ENCODE results near the gene ARID1A.
A peak's percentile ranks its signal among the peaks of the same experiment; 100 is the strongest.

ARID1A gene

DNA sequence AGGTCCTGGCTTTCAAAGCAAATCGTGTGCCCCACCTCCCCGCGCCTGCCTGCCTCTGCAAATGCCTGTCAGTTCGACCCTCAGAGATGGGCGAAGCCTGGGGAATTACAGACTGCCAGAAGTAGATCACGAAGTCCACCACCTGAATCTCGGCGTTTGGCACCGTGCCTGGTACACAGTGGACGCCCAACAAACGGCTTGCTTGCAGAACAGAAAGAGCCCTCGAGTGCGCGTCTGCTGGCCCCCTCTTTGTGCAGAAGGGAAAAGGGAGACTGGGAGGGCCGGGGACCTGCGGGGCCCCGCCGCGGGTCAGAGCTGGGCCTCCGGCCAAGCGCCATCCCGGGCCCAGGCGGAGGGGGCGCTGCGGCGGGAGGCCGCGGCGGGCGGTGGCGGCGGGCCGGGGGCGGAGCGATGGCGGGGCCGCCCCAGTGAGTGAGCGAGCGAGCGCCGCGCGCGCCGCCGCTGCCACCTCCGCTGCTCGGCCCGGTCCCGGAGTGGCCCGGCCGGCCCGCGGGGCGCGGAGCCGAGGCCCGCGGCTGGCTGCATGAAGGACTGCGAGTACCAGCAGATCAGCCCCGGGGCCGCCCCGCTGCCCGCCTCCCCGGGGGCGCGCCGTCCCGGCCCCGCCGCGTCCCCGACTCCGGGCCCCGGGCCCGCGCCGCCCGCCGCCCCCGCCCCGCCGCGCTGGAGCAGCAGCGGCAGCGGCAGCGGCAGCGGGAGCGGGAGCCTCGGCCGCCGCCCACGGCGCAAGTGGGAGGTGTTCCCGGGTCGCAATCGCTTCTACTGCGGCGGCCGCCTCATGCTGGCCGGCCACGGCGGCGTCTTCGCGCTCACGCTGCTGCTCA, 130.7 kb downstream of the ARID1A start, which contains the start of gene ZDHHC18:
TSS of gene ZDHHC18 (plus strand) at position 428 of the 845 bp plus-strand sequence. CDS start at position 545, 117 bp downstream.
- Histone ChIP-seq H3K4me3 (ENCODE audit: control insufficient read depth in 1 of 7, extremely low read depth in 1 of 7, insufficient read depth in 4 of 7, low read depth in 2 of 7, low read length in 6 of 7) (peak within 1 kb of the TSS; percentile 57 to 80 (median 72)), H3K9me3 (ENCODE audit: control extremely low read depth in 1 of 5, control insufficient read depth in 4 of 5, insufficient read depth in 2 of 5, low read depth in 1 of 5, low read length in 4 of 5) (no peaks in the 10 kb centered on the region), H3K4me1 (ENCODE audit: control extremely low read depth in 1 of 4, control insufficient read depth in 4 of 4, insufficient read depth in 4 of 4, low read length in 3 of 4) (peaks cover 4 to 39% (median 31%) of the 10 kb centered on the region in 4 experiments), H3K36me3 (ENCODE audit: control insufficient read depth in 4 of 4, insufficient read depth in 4 of 4, low read length in 3 of 4) (peaks cover 0 to 4% (median 1%) of the 10 kb centered on the region in 4 experiments), H3K27ac (ENCODE audit: insufficient read depth in 1 of 2, low read depth in 1 of 2, low read length in 2 of 2, poor library complexity in 1 of 2, severe bottlenecking in 2 of 2) (peak within 1 kb of the TSS in 1 of 2 experiments; percentile 58), H3K27me3 (replicated peaks in 2 of 5; ENCODE audit: control insufficient read depth in 4 of 5, insufficient read depth in 5 of 5, low read length in 4 of 5) (no peaks in the 10 kb centered on the region)
- DNase-seq, result peak; percentile 48 to 72 (median 67)
- ChIA-PET CTCF (interaction anchor here (1.0 kb wide), 1 partner anchor 15 kb away, joined by 4 read pairs; no protein-coding TSS in a partner anchor), POLR2A (no interaction called here)
- WGBS (ENCODE audit: insufficient coverage), result under 1% methylated on average over 83 of the region's 107 CpGs

DNA sequence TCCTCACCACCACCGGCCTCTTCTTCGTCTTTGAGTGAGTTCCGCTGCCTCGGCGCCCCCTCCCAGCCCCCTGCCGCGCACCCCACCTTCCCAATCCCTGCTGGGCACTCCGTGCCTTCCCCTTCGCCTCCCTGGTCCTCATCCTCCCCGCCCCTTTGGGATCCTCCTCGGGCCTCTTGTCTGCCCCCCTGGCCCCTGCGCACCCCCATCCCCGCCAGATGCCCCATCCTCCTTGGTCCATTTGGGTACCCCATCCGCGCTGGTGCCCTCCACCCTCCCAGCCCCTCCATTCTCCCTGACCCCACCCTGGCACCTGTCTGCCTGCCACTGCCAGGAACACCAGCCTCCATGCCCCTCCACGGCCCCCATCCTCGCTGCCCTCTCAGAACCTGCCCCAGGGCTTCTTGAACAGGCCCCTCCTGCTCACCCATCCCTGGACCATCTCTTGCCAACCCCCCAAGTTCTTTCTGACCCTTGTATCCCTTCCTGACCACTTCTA, 131.3 kb downstream of the ARID1A start:
- Histone ChIP-seq H3K27me3 (replicated peaks in 2 of 5; ENCODE audit: control insufficient read depth in 4 of 5, insufficient read depth in 5 of 5, low read length in 4 of 5) (no peaks in the 10 kb centered on the region), H3K27ac (ENCODE audit: insufficient read depth in 1 of 2, low read depth in 1 of 2, low read length in 2 of 2, poor library complexity in 1 of 2, severe bottlenecking in 2 of 2) (no peak overlapping the region), H3K4me1 (ENCODE audit: control extremely low read depth in 1 of 4, control insufficient read depth in 4 of 4, insufficient read depth in 4 of 4, low read length in 3 of 4) (peaks cover 4 to 45% (median 34%) of the 10 kb centered on the region in 4 experiments), H3K36me3 (ENCODE audit: control insufficient read depth in 4 of 4, insufficient read depth in 4 of 4, low read length in 3 of 4) (peaks cover 0 to 10% (median 5%) of the 10 kb centered on the region in 4 experiments), H3K4me3 (ENCODE audit: control insufficient read depth in 1 of 7, extremely low read depth in 1 of 7, insufficient read depth in 4 of 7, low read depth in 2 of 7, low read length in 6 of 7) (peak overlapping the region; percentile 57 to 80 (median 70)), H3K9me3 (ENCODE audit: control extremely low read depth in 1 of 5, control insufficient read depth in 4 of 5, insufficient read depth in 2 of 5, low read depth in 1 of 5, low read length in 4 of 5) (no peaks in the 10 kb centered on the region)
- WGBS (ENCODE audit: insufficient coverage), result 0% methylated on average over 5 of the region's 17 CpGs
- DNase-seq, result no peak
- ChIA-PET CTCF (interaction anchor here (9.5 kb wide), 1 partner anchor 17 kb away, joined by 90 read pairs; no protein-coding TSS in a partner anchor), POLR2A (no interaction called here)

DNA sequence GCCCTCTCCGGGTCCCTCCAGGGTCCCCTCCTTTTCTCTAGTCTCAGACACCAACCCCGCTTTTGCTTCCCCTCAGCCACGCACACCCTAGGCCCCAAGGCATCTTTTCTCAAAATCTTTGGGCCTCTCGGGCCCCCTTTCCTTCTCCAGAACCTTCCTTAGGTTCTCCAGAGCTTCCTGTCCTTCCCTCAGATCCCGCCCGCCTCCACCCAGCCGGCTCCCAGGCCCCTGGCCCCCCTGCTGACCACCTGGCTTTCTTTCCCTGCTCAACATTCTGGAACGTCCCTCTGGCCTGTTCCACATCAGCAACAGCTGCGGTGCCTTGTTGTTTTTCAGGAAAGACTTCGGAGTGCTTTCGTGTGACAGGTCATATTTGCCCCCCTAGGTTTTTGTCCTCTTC, 131.8 kb downstream of the ARID1A start:
- POLR2A ChIA-PET, result no interaction called here

DNA sequence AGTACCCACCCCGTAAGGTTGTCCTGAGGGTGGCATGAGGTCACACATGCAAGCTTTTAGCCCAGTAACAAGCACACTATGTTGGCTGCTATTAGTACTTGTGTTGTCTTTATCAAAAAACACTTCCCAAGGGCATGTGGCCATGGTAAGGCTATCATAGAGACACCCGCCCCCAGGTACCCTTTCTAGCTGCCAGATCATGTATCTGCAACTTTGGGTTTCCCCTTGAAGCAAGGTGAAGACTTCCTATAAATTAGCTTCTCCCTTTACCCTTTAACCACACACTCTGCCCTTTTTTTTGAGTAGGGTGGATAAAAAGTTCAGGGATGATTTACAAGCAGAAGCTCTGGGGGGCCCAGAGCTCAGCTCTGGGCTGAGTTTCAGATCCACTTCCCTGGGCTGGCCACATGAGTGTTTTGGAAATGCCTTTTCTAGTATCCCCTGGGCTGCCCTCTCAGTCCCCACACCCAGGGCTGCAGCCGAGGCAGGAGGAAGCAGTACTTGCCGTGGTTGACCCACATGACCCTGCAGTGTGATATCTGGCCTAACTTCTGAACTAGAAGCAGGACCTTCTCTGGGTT, 132.7 kb downstream of the ARID1A start:
- POLR2A ChIA-PET, result no interaction called here
- Histone ChIP-seq H3K27ac (ENCODE audit: insufficient read depth in 1 of 2, low read depth in 1 of 2, low read length in 2 of 2, poor library complexity in 1 of 2, severe bottlenecking in 2 of 2) (no peak overlapping the region), H3K27me3 (replicated peaks in 2 of 5; ENCODE audit: control insufficient read depth in 4 of 5, insufficient read depth in 5 of 5, low read length in 4 of 5) (no peaks in the 10 kb centered on the region), H3K4me3 (ENCODE audit: control insufficient read depth in 1 of 7, extremely low read depth in 1 of 7, insufficient read depth in 4 of 7, low read depth in 2 of 7, low read length in 6 of 7) (peak overlapping the region in 4 of 7 experiments; percentile 7 to 44 (median 17)), H3K4me1 (ENCODE audit: control extremely low read depth in 1 of 4, control insufficient read depth in 4 of 4, insufficient read depth in 4 of 4, low read length in 3 of 4) (peaks cover 8 to 58% (median 44%) of the 10 kb centered on the region in 4 experiments), H3K36me3 (ENCODE audit: control insufficient read depth in 4 of 4, insufficient read depth in 4 of 4, low read length in 3 of 4) (peaks cover 0 to 21% (median 8%) of the 10 kb centered on the region in 4 experiments), H3K9me3 (ENCODE audit: control extremely low read depth in 1 of 5, control insufficient read depth in 4 of 5, insufficient read depth in 2 of 5, low read depth in 1 of 5, low read length in 4 of 5) (no peaks in the 10 kb centered on the region)
- 20% methylated on average over 3 of the region's 4 CpGs for WGBS (ENCODE audit: insufficient coverage)
- DNase-seq, result peak in 2 of 3 donors; percentile 55 to 76
- CTCF ChIA-PET, result interaction anchor here (0.9 to 9.5 kb wide), 3 partner anchors 18 to 40 kb away, joined by 3 to 90 read pairs (median 4); no protein-coding TSS in a partner anchor

More for the DNA sequence above, 131.8 kb downstream of the ARID1A start:
- 71% methylated on average over 10 of the region's 11 CpGs for WGBS (ENCODE audit: insufficient coverage)
- H3K4me3 ChIP-seq (ENCODE audit: control insufficient read depth in 1 of 7, extremely low read depth in 1 of 7, insufficient read depth in 4 of 7, low read depth in 2 of 7, low read length in 6 of 7), result peak overlapping the region in 6 of 7 experiments; percentile 58 to 80 (median 71)
- CTCF ChIA-PET, result interaction anchor here (9.5 kb wide), 1 partner anchor 17 kb away, joined by 90 read pairs; no protein-coding TSS in a partner anchor
- no peaks in the 10 kb centered on the region for H3K27me3 ChIP-seq (replicated peaks in 2 of 5; ENCODE audit: control insufficient read depth in 4 of 5, insufficient read depth in 5 of 5, low read length in 4 of 5)
- no peaks in the 10 kb centered on the region for H3K9me3 ChIP-seq (ENCODE audit: control extremely low read depth in 1 of 5, control insufficient read depth in 4 of 5, insufficient read depth in 2 of 5, low read depth in 1 of 5, low read length in 4 of 5)
- no peak for DNase-seq
- peaks cover 0 to 15% (median 7%) of the 10 kb centered on the region in 4 experiments for H3K36me3 ChIP-seq (ENCODE audit: control insufficient read depth in 4 of 4, insufficient read depth in 4 of 4, low read length in 3 of 4)
- H3K4me1 ChIP-seq (ENCODE audit: control extremely low read depth in 1 of 4, control insufficient read depth in 4 of 4, insufficient read depth in 4 of 4, low read length in 3 of 4), result peaks cover 5 to 50% (median 36%) of the 10 kb centered on the region in 4 experiments
- no peak overlapping the region for H3K27ac ChIP-seq (ENCODE audit: insufficient read depth in 1 of 2, low read depth in 1 of 2, low read length in 2 of 2, poor library complexity in 1 of 2, severe bottlenecking in 2 of 2)

DNA sequence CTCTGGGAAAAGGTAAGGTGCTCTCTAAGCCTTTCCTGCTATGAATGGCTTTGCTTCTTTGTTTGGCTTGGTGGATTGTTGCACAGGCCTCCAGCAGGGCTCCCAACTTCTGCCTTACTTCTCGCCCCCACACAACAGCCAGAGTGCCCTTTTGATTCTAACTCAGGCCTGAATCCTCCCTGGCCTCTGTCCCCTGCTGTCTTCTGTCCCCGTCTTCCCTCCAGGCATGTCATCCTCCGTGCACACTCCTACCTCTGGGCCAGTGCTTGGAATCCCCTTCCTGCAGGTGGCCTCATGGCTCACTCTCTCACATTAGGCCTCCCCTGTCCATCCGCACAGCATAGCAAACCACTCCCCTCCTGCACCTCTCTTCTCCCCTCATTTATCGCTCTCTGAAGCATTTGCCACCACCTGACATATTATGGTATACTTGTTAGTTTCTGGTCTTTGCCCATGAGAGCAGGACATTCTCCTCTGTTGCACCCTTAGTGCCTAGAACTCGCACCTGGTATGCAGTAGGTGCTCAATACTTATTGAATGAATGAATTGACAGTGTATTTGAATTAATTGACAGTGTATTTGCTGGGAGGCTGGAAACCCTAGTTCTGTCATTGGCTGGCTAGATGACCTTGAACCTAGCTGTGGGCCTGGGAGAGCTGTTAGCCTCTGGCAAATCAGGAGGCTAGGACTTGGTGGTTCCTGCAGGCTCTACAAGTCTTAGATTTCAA, 133.5 kb downstream of the ARID1A start:
- POLR2A ChIA-PET, result no interaction called here
- WGBS (ENCODE audit: insufficient coverage), result 96% methylated on average over 4 of the region's 6 CpGs
- peaks cover 13 to 67% (median 52%) of the 10 kb centered on the region in 4 experiments for H3K4me1 ChIP-seq (ENCODE audit: control extremely low read depth in 1 of 4, control insufficient read depth in 4 of 4, insufficient read depth in 4 of 4, low read length in 3 of 4)
- CTCF ChIA-PET, result interaction anchor here (1.1 to 9.5 kb wide), 5 partner anchors 8 to 41 kb away, joined by 3 to 90 read pairs (median 8); no protein-coding TSS in a partner anchor
- peaks cover 0 to 28% (median 10%) of the 10 kb centered on the region in 4 experiments for H3K36me3 ChIP-seq (ENCODE audit: control insufficient read depth in 4 of 4, insufficient read depth in 4 of 4, low read length in 3 of 4)
- no peaks in the 10 kb centered on the region for H3K27me3 ChIP-seq (replicated peaks in 2 of 5; ENCODE audit: control insufficient read depth in 4 of 5, insufficient read depth in 5 of 5, low read length in 4 of 5)
- no peak for DNase-seq
- no peak overlapping the region for H3K27ac ChIP-seq (ENCODE audit: insufficient read depth in 1 of 2, low read depth in 1 of 2, low read length in 2 of 2, poor library complexity in 1 of 2, severe bottlenecking in 2 of 2)
- H3K4me3 ChIP-seq (ENCODE audit: control insufficient read depth in 1 of 7, extremely low read depth in 1 of 7, insufficient read depth in 4 of 7, low read depth in 2 of 7, low read length in 6 of 7), result peak overlapping the region in 3 of 7 experiments; percentile 7 to 44 (median 20)
- H3K9me3 ChIP-seq (ENCODE audit: control extremely low read depth in 1 of 5, control insufficient read depth in 4 of 5, insufficient read depth in 2 of 5, low read depth in 1 of 5, low read length in 4 of 5), result no peaks in the 10 kb centered on the region

DNA sequence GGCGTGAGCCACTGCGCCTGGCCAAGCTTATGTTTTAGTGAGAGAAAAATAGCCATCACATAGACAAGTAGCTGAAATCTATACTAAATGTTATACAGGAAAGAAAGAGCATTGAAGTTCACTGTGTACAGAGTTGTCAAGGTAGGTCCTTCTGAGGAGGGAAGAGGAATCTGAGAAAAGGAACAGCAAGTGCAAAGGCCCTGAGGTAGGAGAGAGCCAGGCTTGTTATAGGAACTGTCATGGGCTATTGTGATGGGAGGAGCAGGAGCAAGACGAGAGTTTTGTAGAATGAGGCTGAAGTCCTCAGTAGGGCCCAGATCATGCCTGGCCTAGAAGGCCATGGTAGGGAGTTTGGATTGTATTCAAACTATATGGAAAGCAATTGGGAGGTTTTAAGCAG, 135.2 kb downstream of the ARID1A start:
- Histone ChIP-seq H3K4me1 (ENCODE audit: control extremely low read depth in 1 of 4, control insufficient read depth in 4 of 4, insufficient read depth in 4 of 4, low read length in 3 of 4) (peaks cover 13 to 68% (median 50%) of the 10 kb centered on the region in 4 experiments), H3K27ac (ENCODE audit: insufficient read depth in 1 of 2, low read depth in 1 of 2, low read length in 2 of 2, poor library complexity in 1 of 2, severe bottlenecking in 2 of 2) (no peak overlapping the region), H3K27me3 (replicated peaks in 2 of 5; ENCODE audit: control insufficient read depth in 4 of 5, insufficient read depth in 5 of 5, low read length in 4 of 5) (no peaks in the 10 kb centered on the region), H3K4me3 (ENCODE audit: control insufficient read depth in 1 of 7, extremely low read depth in 1 of 7, insufficient read depth in 4 of 7, low read depth in 2 of 7, low read length in 6 of 7) (no peak overlapping the region), H3K9me3 (ENCODE audit: control extremely low read depth in 1 of 5, control insufficient read depth in 4 of 5, insufficient read depth in 2 of 5, low read depth in 1 of 5, low read length in 4 of 5) (no peaks in the 10 kb centered on the region), H3K36me3 (ENCODE audit: control insufficient read depth in 4 of 4, insufficient read depth in 4 of 4, low read length in 3 of 4) (peaks cover 2 to 41% (median 22%) of the 10 kb centered on the region in 4 experiments)
- 100% methylated on average over 2 of the region's 3 CpGs for whole genome bisulfite sequencing (ENCODE audit: insufficient coverage)
- ChIA-PET POLR2A (no interaction called here), CTCF (interaction anchor here (1.0 to 9.5 kb wide), 7 partner anchors 10 to 232 kb away, joined by 3 to 90 read pairs (median 8); no protein-coding TSS in a partner anchor)
- DNase-seq, result no peak
